ENCODE measurements around the gene FAF1.

GRCh38 chr1:50548243-50548642 lies 411.8 kb downstream of the FAF1 start:
- TF ChIP-seq TEAD4 (IDR thresholded peaks at IDR 0.05; ENCODE audit: borderline replicate concordance, insufficient read depth) (no peak), RFX5 (IDR thresholded peaks at IDR 0.05; ENCODE audit: low read length) (no peak), RAD21 (IDR thresholded peaks at IDR 0.05; ENCODE audit: low read length) (no peak), CTCF (IDR thresholded peaks at IDR 0.05) (no peak), MAX (IDR thresholded peaks at IDR 0.05; ENCODE audit: low read depth) (no peak), ZBTB33 (IDR thresholded peaks at IDR 0.05; ENCODE audit: borderline replicate concordance, low read depth) (no peak), POLR2AphosphoS5 (IDR thresholded peaks at IDR 0.05; ENCODE audit: low read depth, low read length) (no peak), RCOR1 (IDR thresholded peaks at IDR 0.05; ENCODE audit: low read length) (no peak), GABPA (IDR thresholded peaks at IDR 0.05; ENCODE audit: low read depth) (no peak), MXI1 (IDR thresholded peaks at IDR 0.05; ENCODE audit: low read depth, low read length) (no peak), EZH2phosphoT487 (IDR thresholded peaks at IDR 0.05; ENCODE audit: borderline replicate concordance, low read depth) (no peak), TAF1 (IDR thresholded peaks at IDR 0.05; ENCODE audit: borderline replicate concordance, low read depth, low read length) (no peak)
